Epithelial cell of prostate (primary cell): ENCODE data around the gene MTCH2.
"Not testable (repeated sequence)": the region's sequence is repeated elsewhere in the genome, so short reads cannot be mapped to it uniquely, and the experiment has no call there.

ENCODE experiments used
- DNase-seq: peaks from one replicate; pipeline ENCODE4 v3.0.0-alpha.2; 2011; ENCODE audit warnings: low read depth, low spot score
- H3K27ac ChIP-seq: fragments of 450-650 bp; 2 replicates; pipeline ENCODE4 v1.5.1; 2017; ENCODE audit warnings: mild to moderate bottlenecking

Gene MTCH2

GRCh38 chr11:47642099-47642855, at the start of gene MTCH2:
Gene MTCH2 (minus strand): TSS chr11:47642559. CDS start chr11:47642465, 94 bp downstream.
- DNase-seq = peak; percentile 84
- peak within 1 kb of the TSS; percentile 80 for H3K27ac ChIP-seq

DNA sequence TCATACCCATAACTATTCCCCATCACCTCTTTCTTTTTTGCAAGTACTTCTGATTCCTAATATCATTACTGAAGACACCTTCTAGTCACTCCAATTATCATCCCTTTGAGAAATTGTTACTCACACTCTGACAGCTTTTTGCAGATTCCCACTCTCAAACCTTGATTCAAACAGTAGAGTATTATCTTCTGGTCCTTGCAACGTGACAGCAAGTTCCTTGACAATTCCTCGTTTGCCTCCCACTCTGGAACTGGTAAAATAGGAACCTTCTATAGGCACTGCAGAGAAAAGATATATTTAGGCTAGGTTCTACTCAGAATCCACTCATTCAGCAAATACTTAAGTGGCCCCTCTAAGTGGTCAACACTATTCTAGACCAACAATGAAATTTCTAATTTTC, 49.6 kb upstream of the MTCH2 start:
- no peak for DNase-seq

GRCh38 chr11:47689480-47689879, 47.1 kb upstream of the MTCH2 start:
- DNase-seq = no peak
- H3K27ac ChIP-seq = no peak overlapping the region

More for the DNA sequence above, 49.6 kb upstream of the MTCH2 start:
- H3K27ac ChIP-seq = no peak overlapping the region

DNA sequence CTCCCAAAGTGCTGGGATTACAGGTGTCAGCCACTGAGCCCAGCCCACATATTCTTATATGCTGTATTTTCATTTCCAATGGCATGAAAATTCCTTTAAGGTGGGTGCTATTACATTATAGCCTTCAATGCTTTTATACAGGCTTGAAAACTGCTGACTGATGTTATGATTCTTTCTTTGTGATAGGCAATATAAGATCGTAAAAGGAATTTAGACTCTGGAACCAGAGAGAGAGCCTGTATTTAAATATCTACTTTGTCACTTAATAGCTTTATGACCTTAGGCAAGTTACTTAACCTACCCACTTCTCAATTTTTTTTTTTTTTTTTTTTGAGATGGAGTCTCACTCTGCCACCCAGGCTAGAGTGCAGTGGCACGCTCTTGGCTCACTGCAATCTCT, 46.6 kb upstream of the MTCH2 start:
- no peak overlapping the region for H3K27ac ChIP-seq
- DNase-seq = no peak

GRCh38 chr11:47688111-47688510, 45.8 kb upstream of the MTCH2 start:
- DNase-seq = no peak
- no peak overlapping the region for H3K27ac ChIP-seq

- H3K27ac ChIP-seq, DNase-seq: not testable (repeated sequence)
Observed at GRCh38 chr11:47686704-47687103, 44.3 kb upstream of the MTCH2 start.

- H3K27ac ChIP-seq = no peak overlapping the region
- no peak for DNase-seq
Observed at GRCh38 chr11:47686151-47686550, 43.8 kb upstream of the MTCH2 start.

DNA sequence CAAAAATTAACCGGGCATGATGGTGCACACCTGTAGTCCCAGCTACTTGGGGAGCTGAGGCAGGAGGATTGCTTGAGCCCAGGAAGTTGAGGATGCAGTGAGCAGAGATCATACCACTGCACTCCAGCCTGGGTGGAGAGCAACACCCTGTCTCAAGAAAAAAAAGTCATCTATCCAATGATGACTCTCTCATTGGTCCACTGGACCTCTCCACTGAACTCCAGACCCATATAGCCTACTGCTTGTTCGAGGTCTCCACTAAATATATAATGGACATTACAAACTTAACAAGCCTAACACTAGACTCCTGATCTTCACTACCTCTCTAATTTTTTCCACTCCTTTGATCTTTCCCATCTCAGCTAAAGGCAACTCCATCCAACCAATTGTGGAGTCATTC, 33.5 kb upstream of the MTCH2 start:
- no peak for DNase-seq

DNA sequence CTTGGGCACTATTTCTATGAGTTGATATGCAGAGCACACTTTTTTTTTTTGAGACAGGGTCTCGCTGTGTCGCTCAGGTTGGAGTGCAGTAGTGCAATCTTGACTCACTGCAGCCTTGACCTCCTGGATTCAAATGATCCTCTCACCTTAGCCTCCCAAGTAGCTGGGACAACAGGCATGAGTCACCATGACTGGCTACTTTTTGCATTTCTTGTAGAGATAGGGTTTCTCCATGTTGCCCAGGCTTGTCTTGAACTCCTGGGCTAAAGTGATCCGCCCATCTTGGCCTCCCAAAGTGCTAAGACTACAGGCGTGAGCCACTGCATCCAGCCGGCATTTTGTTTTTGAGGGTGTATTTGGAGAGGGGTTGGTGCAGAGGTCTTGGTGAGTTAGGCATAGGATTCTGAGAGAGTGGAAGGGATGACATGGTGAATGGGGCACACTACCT, 29.9 kb upstream of the MTCH2 start:
- peak overlapping the region; percentile 10 for H3K27ac ChIP-seq
- peak; percentile 26 for DNase-seq

More for the DNA sequence above, 33.5 kb upstream of the MTCH2 start:
- no peak overlapping the region for H3K27ac ChIP-seq

- DNase-seq = no peak
- no peak overlapping the region for H3K27ac ChIP-seq
Observed at GRCh38 chr11:47669856-47670255, 27.5 kb upstream of the MTCH2 start.

GRCh38 chr11:47668665-47669064, 26.3 kb upstream of the MTCH2 start:
- H3K27ac ChIP-seq = no peak overlapping the region
- DNase-seq = no peak

DNA sequence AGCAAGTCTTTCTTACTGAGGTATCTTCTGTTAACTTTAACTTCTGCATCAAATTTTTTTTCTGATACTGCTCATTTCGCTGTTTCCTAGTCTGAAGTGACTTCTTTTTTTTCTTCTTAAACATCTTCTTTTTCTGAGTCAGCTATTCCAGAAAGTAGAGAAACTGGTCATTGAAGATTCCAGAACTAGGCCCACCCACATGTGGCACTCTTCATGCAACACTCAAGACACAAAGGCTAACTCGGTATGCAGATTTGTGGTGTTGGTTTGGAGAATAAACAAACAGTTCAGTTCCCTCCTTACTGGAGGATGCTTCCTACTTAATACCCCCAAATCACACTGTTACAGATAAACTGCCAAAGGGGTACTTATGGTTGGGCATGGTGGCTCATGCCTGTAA, 25.2 kb upstream of the MTCH2 start:
- DNase-seq = no peak
- H3K27ac ChIP-seq = no peak overlapping the region

DNA sequence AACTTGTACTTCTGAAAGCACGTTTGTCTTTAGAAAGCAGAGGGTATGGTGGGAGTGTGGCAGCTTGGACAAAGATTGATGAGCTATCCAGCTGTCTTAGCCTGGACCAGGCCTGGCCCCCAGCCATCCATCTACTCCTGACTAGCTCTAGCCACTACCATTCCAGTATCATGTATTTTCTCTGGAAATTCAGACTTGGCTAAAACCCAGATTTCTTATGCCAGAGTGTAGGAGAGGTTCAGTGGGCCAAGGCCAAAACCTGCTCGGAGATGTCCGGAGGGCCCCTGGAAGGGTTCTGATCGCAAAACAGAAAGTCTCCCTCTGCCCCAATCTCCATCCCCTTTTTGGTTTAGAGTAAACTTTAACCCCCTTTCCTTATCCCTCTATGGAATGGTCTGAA, 24.8 kb upstream of the MTCH2 start:
- H3K27ac ChIP-seq = no peak overlapping the region
- DNase-seq = no peak

- peak overlapping the region; percentile 65 for H3K27ac ChIP-seq
- not testable (repeated sequence) for DNase-seq
Observed at GRCh38 chr11:47664936-47665335, 22.6 kb upstream of the MTCH2 start.

DNA sequence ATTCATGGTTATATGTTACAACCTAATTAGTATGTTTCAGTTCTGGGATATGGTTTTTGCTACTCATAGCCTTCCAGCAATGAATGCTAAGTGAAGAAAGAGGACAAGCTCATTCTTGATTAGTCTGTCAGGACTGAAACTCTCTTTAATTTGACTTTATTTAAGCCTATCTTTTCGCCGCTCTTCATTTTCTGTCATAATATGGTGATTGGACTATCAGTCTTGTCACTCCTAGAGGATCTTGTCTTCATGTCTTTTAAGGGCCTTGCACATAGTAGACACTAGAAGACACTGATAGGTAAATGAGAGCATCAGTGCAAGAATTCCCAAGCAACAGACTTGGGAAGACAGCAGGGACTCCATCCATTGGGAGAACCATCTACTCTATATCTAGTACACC, 18.9 kb upstream of the MTCH2 start:
- DNase-seq = no peak
- no peak overlapping the region for H3K27ac ChIP-seq

DNA sequence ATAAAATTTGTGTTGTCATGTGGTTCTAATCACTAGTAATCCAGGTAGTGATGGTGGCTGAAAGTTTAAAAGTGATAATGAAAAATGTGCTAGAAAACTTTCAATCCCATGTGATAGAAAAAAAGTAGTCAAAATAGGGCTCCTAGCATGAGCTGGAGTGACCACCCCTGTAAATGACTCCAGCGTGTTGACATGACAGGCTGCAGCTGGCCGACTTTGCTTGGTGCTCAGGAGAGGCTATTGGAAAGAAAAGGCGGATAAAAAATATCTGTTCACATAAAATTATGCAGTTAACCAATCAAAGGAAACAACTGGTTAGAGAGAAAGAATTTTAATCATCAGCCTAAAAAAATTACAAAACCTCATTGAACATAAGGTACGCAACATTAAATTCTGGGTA, 16.9 kb upstream of the MTCH2 start:
- DNase-seq = no peak
- no peak overlapping the region for H3K27ac ChIP-seq

- no peak for DNase-seq
- no peak overlapping the region for H3K27ac ChIP-seq
Observed at GRCh38 chr11:47656260-47656885, 14.0 kb upstream of the MTCH2 start.

DNA sequence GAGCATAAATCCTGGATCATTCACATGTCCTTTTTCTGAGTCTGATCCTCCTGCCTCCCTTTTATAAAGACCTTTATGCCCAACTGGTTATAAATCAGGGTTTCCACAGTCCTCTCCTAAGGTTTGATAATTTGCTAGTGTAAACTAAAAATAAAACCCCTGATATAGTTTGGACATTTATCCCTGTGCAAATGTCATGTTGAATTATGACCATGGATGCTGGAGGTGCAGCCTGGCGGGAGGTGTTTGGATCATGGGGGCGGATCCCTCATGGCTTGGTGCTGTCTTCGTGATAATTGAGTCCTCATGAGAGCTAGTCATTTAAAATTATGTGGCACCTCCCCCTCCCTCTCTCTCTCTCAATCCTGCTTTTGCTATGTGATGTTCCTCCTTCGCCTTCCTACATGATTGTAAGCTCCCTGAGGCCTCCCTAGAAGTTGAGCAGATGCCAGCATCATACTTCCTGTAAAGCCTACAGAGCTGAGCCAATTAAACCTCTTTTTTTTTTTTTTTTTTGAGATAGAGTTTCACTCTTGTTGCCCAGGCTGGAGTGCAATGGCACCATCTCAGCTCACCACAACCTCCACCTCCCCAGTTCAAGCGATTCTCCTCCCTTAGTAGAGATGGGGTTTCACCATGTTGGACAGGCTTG, 9.6 kb upstream of the MTCH2 start:
- H3K27ac ChIP-seq = no peak overlapping the region
- no peak for DNase-seq

DNA sequence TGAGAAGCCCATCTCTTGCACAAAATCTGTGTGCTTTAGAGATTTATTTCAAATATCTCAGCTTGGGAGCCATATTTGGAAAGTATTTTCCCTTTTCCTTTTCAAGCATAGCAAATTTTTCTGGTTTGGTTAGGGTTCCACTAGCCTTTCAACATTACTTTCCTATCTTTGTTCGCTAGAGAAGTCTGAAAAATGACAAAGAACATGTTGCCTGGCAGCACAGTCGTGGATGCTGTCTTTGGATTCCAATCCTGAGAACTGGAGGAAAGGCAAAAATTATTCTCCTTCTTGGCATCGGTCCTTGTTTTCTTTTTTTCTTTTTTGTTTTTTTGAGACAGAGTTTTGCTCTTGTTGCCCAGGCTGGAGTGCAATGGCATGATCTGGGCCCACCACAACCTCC, 6.9 kb upstream of the MTCH2 start:
- no peak for DNase-seq
- no peak overlapping the region for H3K27ac ChIP-seq

GRCh38 chr11:47646019-47646418, 3.7 kb upstream of the MTCH2 start:
- no peak for DNase-seq
- H3K27ac ChIP-seq = no peak overlapping the region

GRCh38 chr11:47645500-47645899, 3.1 kb upstream of the MTCH2 start:
- no peak for DNase-seq
- no peak overlapping the region for H3K27ac ChIP-seq
